ENCODE data around the gene RPL23. TPM values are rescaled to one million over a fixed set of nuclear protein-coding genes. Genes with fewer than 3 reads are reported as not detected.

Gene RPL23
- total RNA-seq, 1 experiment from 2014 or later, result 1,110 TPM

DNA sequence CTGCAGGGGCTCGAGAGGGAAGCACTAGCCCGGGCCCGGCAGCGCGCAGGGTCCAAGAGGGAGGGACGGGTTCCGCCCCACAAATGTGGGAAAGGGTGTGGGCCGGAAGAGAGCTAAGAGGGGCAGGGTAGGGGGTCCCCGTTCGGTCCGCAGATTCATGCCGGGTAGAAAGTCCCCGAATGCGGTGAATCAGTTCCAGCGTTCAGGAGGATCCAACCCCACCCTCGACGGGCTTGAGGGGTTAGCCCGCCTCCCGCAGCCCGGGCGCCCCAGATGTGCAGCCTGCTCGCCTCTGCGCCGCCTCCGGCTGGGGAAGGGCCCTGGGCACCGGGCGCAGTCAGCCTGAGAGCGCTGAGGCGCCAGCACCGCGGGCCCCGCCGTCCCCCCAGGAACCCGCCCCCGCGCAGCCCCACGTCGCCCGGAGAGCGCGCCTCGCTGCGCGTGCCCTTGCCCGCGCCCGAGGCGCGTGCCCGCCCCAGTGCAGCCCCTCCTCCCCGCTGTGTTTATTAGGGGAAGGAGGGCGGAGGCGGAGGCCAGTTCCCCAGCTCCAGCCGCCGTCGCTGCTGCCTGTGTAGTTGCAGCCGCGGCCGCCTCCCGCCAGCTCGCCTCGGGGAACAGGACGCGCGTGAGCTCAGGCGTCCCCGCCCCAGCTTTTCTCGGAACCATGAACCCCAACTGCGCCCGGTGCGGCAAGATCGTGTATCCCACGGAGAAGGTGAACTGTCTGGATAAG lies 16.2 kb upstream of the RPL23 start, which contains the start of gene LASP1:
Gene LASP1 (plus strand): TSS at position 533 of the 733 bp plus-strand sequence. CDS start 132 bp downstream, at position 665.
- Histone ChIP-seq H3K4me3 (ENCODE audit: low read length) (peak within 1 kb of the TSS; percentile 98), H3K27me3 (ENCODE audit: low read length) (no peaks in the 10 kb centered on the region), H3K9ac (ENCODE audit: low read length) (peak within 1 kb of the TSS; percentile 77), H3K79me2 (ENCODE audit: low read length) (peaks cover 48% of the 10 kb centered on the region), H3K9me3 (ENCODE audit: low read length) (no peaks in the 10 kb centered on the region), H3K4me2 (ENCODE audit: low read length) (peak within 1 kb of the TSS; percentile 90), H2AFZ (ENCODE audit: low read length) (peak within 1 kb of the TSS; percentile 91), H3K36me3 (ENCODE audit: low read depth, low read length) (no peaks in the 10 kb centered on the region), H3F3A (ENCODE audit: low read length, unreplicated experiment) (no peaks in the 10 kb centered on the region), H3K4me1 (ENCODE audit: insufficient read depth, low read length) (peaks cover 25% of the 10 kb centered on the region), H3K9me2 (replicated peaks; ENCODE audit: low read length) (no peaks in the 10 kb centered on the region), H4K20me1 (ENCODE audit: low read length) (peaks cover 15% of the 10 kb centered on the region), H3K27ac (ENCODE audit: low read length) (peak within 1 kb of the TSS; percentile 29)
- ChIA-PET POLR2A (ENCODE audit: unreplicated experiment) (interaction anchor here (0.6 kb wide), 1 partner anchor 16 kb away, joined by 3 read pairs; no protein-coding TSS in a partner anchor), CTCF (no interaction called here)
- TF ChIP-seq, protein P1, sequence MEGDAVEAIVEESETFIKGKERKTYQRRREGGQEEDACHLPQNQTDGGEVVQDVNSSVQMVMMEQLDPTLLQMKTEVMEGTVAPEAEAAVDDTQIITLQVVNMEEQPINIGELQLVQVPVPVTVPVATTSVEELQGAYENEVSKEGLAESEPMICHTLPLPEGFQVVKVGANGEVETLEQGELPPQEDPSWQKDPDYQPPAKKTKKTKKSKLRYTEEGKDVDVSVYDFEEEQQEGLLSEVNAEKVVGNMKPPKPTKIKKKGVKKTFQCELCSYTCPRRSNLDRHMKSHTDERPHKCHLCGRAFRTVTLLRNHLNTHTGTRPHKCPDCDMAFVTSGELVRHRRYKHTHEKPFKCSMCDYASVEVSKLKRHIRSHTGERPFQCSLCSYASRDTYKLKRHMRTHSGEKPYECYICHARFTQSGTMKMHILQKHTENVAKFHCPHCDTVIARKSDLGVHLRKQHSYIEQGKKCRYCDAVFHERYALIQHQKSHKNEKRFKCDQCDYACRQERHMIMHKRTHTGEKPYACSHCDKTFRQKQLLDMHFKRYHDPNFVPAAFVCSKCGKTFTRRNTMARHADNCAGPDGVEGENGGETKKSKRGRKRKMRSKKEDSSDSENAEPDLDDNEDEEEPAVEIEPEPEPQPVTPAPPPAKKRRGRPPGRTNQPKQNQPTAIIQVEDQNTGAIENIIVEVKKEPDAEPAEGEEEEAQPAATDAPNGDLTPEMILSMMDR (conservative IDR thresholded peaks at IDR 0.05; ENCODE audit: low read depth, low read length), result no peak
- TF ChIP-seq EZH2 (IDR thresholded peaks at IDR 0.05; ENCODE audit: low read length, unreplicated experiment) (no peak), EZH2phosphoT487 (IDR thresholded peaks at IDR 0.05; ENCODE audit: borderline replicate concordance, low read length) (no peak)
- intact Hi-C loops (cut with micrococcal nuclease), result no loop called here
- DNase-seq (peak; percentile 83), ATAC-seq (peak; percentile 71)
- BruUV-seq (replicated peaks), result no TSS peak

DNA sequence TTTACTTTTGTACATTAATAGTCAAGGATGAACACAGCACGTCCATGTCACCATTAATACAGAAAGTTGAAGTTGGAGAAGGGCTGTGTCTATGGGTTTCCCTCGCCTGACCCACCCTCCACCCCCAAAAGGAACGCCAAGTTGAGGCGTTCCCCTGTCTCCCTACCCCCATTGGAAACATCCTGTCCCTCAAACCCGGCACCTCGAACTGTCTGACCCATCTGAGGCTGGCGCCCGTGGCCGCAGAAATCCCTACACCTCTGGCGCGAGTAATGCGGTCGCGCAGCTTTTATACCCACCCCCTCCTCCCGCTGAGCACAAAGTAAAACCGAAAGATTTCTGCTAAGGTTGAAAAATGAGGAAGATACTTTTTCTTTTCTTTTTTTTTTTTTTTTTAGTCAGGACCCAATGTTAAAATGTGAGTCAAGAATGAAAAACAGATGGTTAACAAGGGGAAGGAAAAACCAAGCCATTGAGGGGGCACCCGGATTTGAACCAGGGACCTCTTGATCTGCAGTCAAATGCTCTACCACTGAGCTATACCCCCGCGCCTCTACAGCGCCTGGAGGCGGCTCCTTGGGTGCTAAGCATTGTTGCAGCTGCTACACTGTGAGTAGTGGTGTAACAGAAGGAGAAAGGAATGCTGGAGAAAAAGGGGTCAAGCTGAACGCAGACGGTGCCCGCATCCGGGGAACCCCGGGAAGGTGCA lies 15.4 kb upstream of the RPL23 start:
- DNase-seq (peak; percentile 87), ATAC-seq (peak; percentile 59)
- POLR2A ChIA-PET (ENCODE audit: unreplicated experiment), result interaction anchor here (0.6 kb wide), 1 partner anchor 15 kb away, joined by 3 read pairs; no protein-coding TSS in a partner anchor
- BruUV-seq (replicated peaks), result no TSS peak
- H3K27ac ChIP-seq (ENCODE audit: low read length), result 0 out of 2 replicates have a peak overlapping the region, but pooled peaks have one; percentile 11
- H3K4me1 ChIP-seq (ENCODE audit: insufficient read depth, low read length), result peaks cover 23% of the 10 kb centered on the region
- H4K20me1 ChIP-seq (ENCODE audit: low read length), result peaks cover 15% of the 10 kb centered on the region
- H3K9me3 ChIP-seq (ENCODE audit: low read length), result no peaks in the 10 kb centered on the region
- intact Hi-C loops (cut with micrococcal nuclease), result no loop called here
- peak overlapping the region; percentile 91 for H2AFZ ChIP-seq (ENCODE audit: low read length)
- H3K4me3 ChIP-seq (ENCODE audit: low read length), result peak overlapping the region; percentile 98
- no peaks in the 10 kb centered on the region for H3K27me3 ChIP-seq (ENCODE audit: low read length)
- H3K4me2 ChIP-seq (ENCODE audit: low read length), result peak overlapping the region; percentile 82
- peak overlapping the region; percentile 62 for H3K9ac ChIP-seq (ENCODE audit: low read length)
- no peaks in the 10 kb centered on the region for H3K36me3 ChIP-seq (ENCODE audit: low read depth, low read length)
- TF ChIP-seq, protein P1 (conservative IDR thresholded peaks at IDR 0.05; ENCODE audit: low read depth, low read length), result peak; percentile 47
- no peak for TF ChIP-seq EZH2 (IDR thresholded peaks at IDR 0.05; ENCODE audit: low read length, unreplicated experiment)
- CTCF ChIA-PET, result no interaction called here
- H3K79me2 ChIP-seq (ENCODE audit: low read length), result peaks cover 40% of the 10 kb centered on the region
- H3K9me2 ChIP-seq (replicated peaks; ENCODE audit: low read length), result no peaks in the 10 kb centered on the region
- no peaks in the 10 kb centered on the region for H3F3A ChIP-seq (ENCODE audit: low read length, unreplicated experiment)

All from PC-3 (cell line).